ENCODE measurements around the gene CAMKV. TPM values are rescaled to one million over a fixed set of nuclear protein-coding genes. Genes with fewer than 3 reads are reported as not detected.

The CAMKV gene
- total RNA-seq, 1 experiment from 2014 or later, result 0.20 TPM

- H3K4me3 ChIP-seq, result no peak overlapping the region
- no peaks in the 10 kb centered on the region for H3K27me3 ChIP-seq
- H3K36me3 ChIP-seq, result no peaks in the 10 kb centered on the region
- DNase-seq, result no peak
- H3K9me3 ChIP-seq, result no peaks in the 10 kb centered on the region
Measured at GRCh38 chr3:49871531-49872153, 1.9 kb upstream of the CAMKV start.

DNA sequence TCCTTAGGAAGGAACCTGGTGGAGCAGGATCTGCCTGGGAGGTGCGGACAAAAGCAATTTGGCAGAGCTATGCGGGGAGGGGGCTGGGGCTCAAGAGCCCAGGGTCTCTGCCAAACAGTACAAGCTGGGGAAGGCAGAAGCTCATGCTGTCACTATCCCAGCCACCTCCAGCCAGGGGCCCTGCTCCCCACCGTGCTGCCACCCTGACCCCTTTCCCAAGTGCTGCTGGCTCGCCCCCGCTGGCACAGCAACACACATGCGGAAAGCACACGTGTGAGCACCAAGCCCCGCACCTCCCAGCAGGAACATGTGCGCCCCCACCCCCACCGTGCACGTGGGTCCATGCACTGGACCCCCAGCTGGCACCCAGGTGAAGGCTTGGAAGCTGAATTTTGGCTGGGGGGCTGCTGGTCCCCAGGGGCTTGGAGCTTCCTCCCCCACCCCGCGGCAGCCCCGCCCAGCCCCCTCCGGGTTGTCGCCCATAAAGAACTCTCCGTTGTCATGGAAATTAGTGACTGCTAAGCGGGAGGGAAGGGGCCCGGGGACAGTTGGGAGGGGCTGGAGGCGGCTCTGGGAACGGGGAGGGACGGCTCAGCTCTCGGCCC lies 742 bp downstream of the CAMKV start:
- DNase-seq, result no peak
- no peak overlapping the region for H3K4me3 ChIP-seq
- H3K9me3 ChIP-seq, result no peaks in the 10 kb centered on the region
- no peaks in the 10 kb centered on the region for H3K36me3 ChIP-seq
- no peaks in the 10 kb centered on the region for H3K27me3 ChIP-seq

DNA sequence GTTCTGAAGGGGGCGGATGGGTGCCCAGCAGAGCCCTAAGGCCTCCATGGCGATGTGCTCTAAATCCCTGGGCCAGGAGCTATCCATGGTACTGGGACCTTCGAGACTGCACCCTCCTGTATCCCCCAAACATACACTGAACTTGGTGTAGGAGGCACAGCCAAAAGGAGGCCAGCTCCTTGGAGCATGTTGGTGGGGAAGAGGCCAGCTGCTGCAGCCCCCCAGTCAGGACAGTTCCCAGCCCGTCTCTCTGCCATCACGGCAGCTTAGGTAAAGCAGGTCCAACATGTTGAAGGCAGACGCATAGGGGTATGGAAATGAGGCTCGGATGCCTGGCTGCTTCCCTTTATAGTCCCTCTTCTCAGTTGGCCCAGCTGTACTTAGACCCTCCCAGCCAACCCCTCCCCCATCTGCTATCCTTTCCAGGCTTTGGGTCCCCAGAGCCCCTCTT lies 1.8 kb downstream of the CAMKV start:
- no peak overlapping the region for H3K4me3 ChIP-seq
- no peaks in the 10 kb centered on the region for H3K27me3 ChIP-seq
- DNase-seq, result peak; percentile 10
- H3K36me3 ChIP-seq, result no peaks in the 10 kb centered on the region
- no peaks in the 10 kb centered on the region for H3K9me3 ChIP-seq

- Histone ChIP-seq H3K9me3 (no peaks in the 10 kb centered on the region), H3K27me3 (no peaks in the 10 kb centered on the region), H3K36me3 (no peaks in the 10 kb centered on the region), H3K4me3 (no peak overlapping the region)
- no peak for DNase-seq
Measured at GRCh38 chr3:49867400-49867799, 2.3 kb downstream of the CAMKV start.

- Histone ChIP-seq H3K27me3 (no peaks in the 10 kb centered on the region), H3K9me3 (no peaks in the 10 kb centered on the region), H3K36me3 (no peaks in the 10 kb centered on the region), H3K4me3 (no peak overlapping the region)
- no peak for DNase-seq
Measured at GRCh38 chr3:49865198-49865784, 4.4 kb downstream of the CAMKV start.

GRCh38 chr3:49864505-49864904 lies 5.2 kb downstream of the CAMKV start:
- Histone ChIP-seq H3K36me3 (no peaks in the 10 kb centered on the region), H3K9me3 (no peaks in the 10 kb centered on the region), H3K27me3 (no peaks in the 10 kb centered on the region), H3K4me3 (no peak overlapping the region)
- no peak for DNase-seq

- DNase-seq, result no peak
- Histone ChIP-seq H3K27me3 (no peaks in the 10 kb centered on the region), H3K36me3 (no peaks in the 10 kb centered on the region), H3K9me3 (no peaks in the 10 kb centered on the region), H3K4me3 (no peak overlapping the region)
Measured at GRCh38 chr3:49859576-49860305, 10.0 kb downstream of the CAMKV start.

- Histone ChIP-seq H3K36me3 (no peaks in the 10 kb centered on the region), H3K9me3 (no peaks in the 10 kb centered on the region), H3K27me3 (no peaks in the 10 kb centered on the region), H3K4me3 (peak within 1 kb of the TSS; percentile 78)
- DNase-seq, result peak; percentile 80
Measured at GRCh38 chr3:49856181-49857005, 13.3 kb downstream of the CAMKV start, which contains the start of gene TRAIP. Gene TRAIP, minus strand, starts transcription at chr3:49856564. Its CDS starts 111 bp downstream, at chr3:49856453.

GRCh38 chr3:49855662-49856061 lies 14.0 kb downstream of the CAMKV start:
- Histone ChIP-seq H3K36me3 (no peaks in the 10 kb centered on the region), H3K27me3 (no peaks in the 10 kb centered on the region), H3K9me3 (no peaks in the 10 kb centered on the region), H3K4me3 (peak overlapping the region; percentile 78)
- DNase-seq, result no peak

DNA sequence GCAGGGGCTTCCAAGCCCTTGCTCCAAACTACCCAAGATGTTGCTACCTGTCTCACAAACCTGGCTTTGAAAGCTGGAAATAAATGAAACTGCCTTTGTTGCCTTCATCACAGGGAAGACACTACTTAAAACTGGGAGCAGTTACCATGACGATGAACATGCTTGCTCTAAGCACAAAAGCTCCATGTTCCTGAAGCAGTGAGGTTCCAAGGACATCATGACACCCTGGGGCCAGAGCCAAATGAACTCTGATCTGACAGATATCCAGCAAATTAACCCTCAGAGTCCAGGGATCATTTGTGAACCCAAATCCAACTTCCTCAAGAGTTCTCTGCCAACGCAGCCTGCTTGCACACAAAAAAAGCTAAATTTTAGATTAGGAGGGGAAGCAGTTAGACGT lies 24.0 kb downstream of the CAMKV start:
- Histone ChIP-seq H3K27me3 (no peaks in the 10 kb centered on the region), H3K4me3 (no peak overlapping the region), H3K36me3 (no peaks in the 10 kb centered on the region), H3K9me3 (no peaks in the 10 kb centered on the region)
- DNase-seq, result no peak

- H3K4me3 ChIP-seq, result no peak overlapping the region
- H3K9me3 ChIP-seq, result no peaks in the 10 kb centered on the region
- no peaks in the 10 kb centered on the region for H3K27me3 ChIP-seq
- DNase-seq, result no peak
- H3K36me3 ChIP-seq, result no peaks in the 10 kb centered on the region; the same call in 1 of the 2 replicates
Measured at GRCh38 chr3:49844464-49845183, 25.1 kb downstream of the CAMKV start.

GRCh38 chr3:49842843-49843517 lies 26.7 kb downstream of the CAMKV start:
- H3K36me3 ChIP-seq, result no peaks in the 10 kb centered on the region; the same call in 1 of the 2 replicates
- H3K4me3 ChIP-seq, result no peak overlapping the region
- H3K27me3 ChIP-seq, result no peaks in the 10 kb centered on the region
- H3K9me3 ChIP-seq, result no peaks in the 10 kb centered on the region
- no peak for DNase-seq

GRCh38 chr3:49841806-49842205 lies 27.9 kb downstream of the CAMKV start:
- no peak for DNase-seq

DNA sequence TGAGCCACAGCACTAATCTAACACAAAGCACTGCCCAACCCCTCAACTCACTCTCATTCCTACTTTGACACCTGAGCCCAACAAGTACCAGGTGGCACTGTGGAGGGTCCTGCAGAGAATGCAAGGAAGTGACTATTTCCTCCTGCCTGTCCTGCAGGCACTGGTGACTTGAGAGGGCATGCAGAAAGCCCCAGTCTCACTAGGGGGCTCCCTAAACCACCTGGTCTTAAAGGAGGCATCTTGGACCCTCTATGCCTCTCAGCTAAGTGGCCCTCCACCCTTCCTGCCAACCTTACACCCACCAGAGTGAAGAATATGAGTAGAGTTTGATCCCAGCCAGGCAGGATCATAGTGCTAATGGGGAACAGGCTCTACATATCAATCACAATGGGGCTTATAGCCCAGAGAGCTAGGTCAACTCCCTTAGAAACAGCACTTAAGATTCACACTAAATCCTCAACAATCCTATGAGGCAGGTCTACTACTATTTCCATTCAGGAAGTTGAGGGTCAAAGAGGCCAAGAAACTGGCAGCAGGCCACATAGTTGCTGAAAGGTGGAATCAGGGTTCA lies 28.5 kb downstream of the CAMKV start:
- no peak for DNase-seq
- H3K27me3 ChIP-seq, result no peaks in the 10 kb centered on the region

More at GRCh38 chr3:49841806-49842205, 27.9 kb downstream of the CAMKV start:
- Histone ChIP-seq H3K36me3 (no peaks in the 10 kb centered on the region; the same call in none of the 2 replicates), H3K4me3 (no peak overlapping the region), H3K27me3 (no peaks in the 10 kb centered on the region), H3K9me3 (no peaks in the 10 kb centered on the region)

DNA sequence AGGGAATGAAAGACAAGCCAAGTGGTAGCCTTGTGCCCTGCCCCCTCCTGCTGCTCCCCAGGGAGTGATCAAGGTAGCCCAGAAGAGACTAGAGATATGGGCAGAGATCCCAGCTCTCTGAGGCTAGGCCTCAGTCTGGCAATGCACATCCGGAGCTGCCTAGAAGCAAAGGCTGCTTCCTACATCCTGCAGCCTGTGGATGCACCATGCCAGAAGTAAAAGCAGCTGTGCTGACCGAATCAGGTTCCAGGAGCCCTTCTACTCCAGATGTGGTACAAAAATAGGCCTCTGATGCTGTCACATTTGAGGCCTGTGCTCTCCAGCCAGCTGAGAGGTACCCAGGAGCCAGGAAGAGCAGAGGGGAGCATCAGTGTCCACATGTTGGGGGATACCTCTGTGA lies 29.3 kb downstream of the CAMKV start:
- no peak for DNase-seq
- Histone ChIP-seq H3K4me3 (no peak overlapping the region), H3K9me3 (no peaks in the 10 kb centered on the region), H3K27me3 (no peaks in the 10 kb centered on the region), H3K36me3 (no peaks in the 10 kb centered on the region; the same call in none of the 2 replicates)

More for the DNA sequence above, 28.5 kb downstream of the CAMKV start:
- Histone ChIP-seq H3K9me3 (no peaks in the 10 kb centered on the region), H3K36me3 (no peaks in the 10 kb centered on the region; the same call in none of the 2 replicates), H3K4me3 (no peak overlapping the region)

Measured in MG63 (cell line).